HEK293T (cell line): ENCODE data around the gene CISD3.

Experiments
- ARNT ChIP-seq: fragments of 450-650 bp; IDR thresholded peaks from 2 replicates; pipeline ENCODE4 v1.6.1; 2017; ENCODE audit warnings: mild to moderate bottlenecking
- BHLHE40 ChIP-seq: fragments of 450-650 bp; IDR thresholded peaks from 2 replicates; pipeline ENCODE4 v1.6.1; 2016; ENCODE audit warnings: mild to moderate bottlenecking, moderate library complexity, borderline replicate concordance
- FOXM1 ChIP-seq: fragments of 450-650 bp; IDR thresholded peaks from 2 replicates; pipeline ENCODE4 v1.6.1; 2017; ENCODE audit warnings: mild to moderate bottlenecking, borderline replicate concordance
- NFRKB ChIP-seq: fragments of 450-650 bp; IDR thresholded peaks from 2 replicates; pipeline ENCODE4 v1.6.1; 2016; ENCODE audit warnings: mild to moderate bottlenecking, moderate library complexity
- TARDBP ChIP-seq: fragments of 450-650 bp; IDR thresholded peaks from 2 replicates; pipeline ENCODE4 v1.6.1; 2016
- ZNF384 ChIP-seq: fragments of 450-650 bp; IDR thresholded peaks from 2 replicates; pipeline ENCODE4 v1.6.1; 2016

- no peak for TF ChIP-seq ZNF384
- no peak for TF ChIP-seq ARNT
- TF ChIP-seq TARDBP: no peak
- no peak for TF ChIP-seq FOXM1
- no peak for TF ChIP-seq NFRKB
- no peak for TF ChIP-seq BHLHE40
Observed at GRCh38 chr17:38768417-38768816, 38.3 kb downstream of the CISD3 start.
